H1 (cell line): ENCODE measurements around the gene VASP. TPM values are rescaled to one million over a fixed set of nuclear protein-coding genes. Genes with fewer than 3 reads are reported as not detected.

ENCODE experiments used
- CTCF ChIA-PET: fragments of 300-600 bp; sonication (Branson Sonifier 250); formaldehyde crosslinking; loops from one replicate; lab custom pipeline; 2021; ENCODE audit not compliant: partially characterized antibody; lab: Charles Lee
- POLR2A ChIA-PET: fragments of 300-600 bp; sonication (Branson Sonifier 250); formaldehyde crosslinking; loops from one replicate; lab custom pipeline; 2021; ENCODE audit warnings: inconsistent platforms; ENCODE audit not compliant: partially characterized antibody; lab: Charles Lee
- DNase-seq, 2 experiments: peaks; one replicate each; pipeline versions ENCODE4 v3.0.0 to v3.0.0-alpha.2; 2010 to 2022; ENCODE audit warnings: low spot score in 2 of 2, low read depth in 1 of 2, mixed read lengths in 1 of 2
- FAIRE-seq: peaks from 2 replicates; lab custom pipeline; 2011; peaks lifted over from hg19 to GRCh38; lab: Jason Lieb, UNC
- H2AFZ ChIP-seq: 2 replicates; pipeline ENCODE4 v1.8.1; 2012; ENCODE audit warnings: low read length, inconsistent platforms
- H2AK5ac ChIP-seq: 2 replicates; pipeline ENCODE4 v1.6.1; 2013; ENCODE audit warnings: low read depth, low read length
- H2BK120ac ChIP-seq: replicated peaks from 2 replicates; pipeline ENCODE3; 2013; ENCODE audit warnings: low read depth, low read length, inconsistent platforms
- H2BK12ac ChIP-seq: 2 replicates; pipeline ENCODE4 v1.6.1; 2013; ENCODE audit warnings: low read depth, low read length
- H2BK15ac ChIP-seq: 2 replicates; pipeline ENCODE4 v1.6.1; 2013; ENCODE audit warnings: low read length
- H2BK20ac ChIP-seq: 2 replicates; pipeline ENCODE4 v1.6.1; 2013; ENCODE audit warnings: low read length
- H2BK5ac ChIP-seq: 2 replicates; pipeline ENCODE4 v1.6.1; 2013; ENCODE audit warnings: low read depth, low read length
- H3K14ac ChIP-seq: 2 replicates; pipeline ENCODE4 v1.6.1; 2013; ENCODE audit warnings: inconsistent platforms; ENCODE audit not compliant: insufficient read length
- H3K18ac ChIP-seq: 2 replicates; pipeline ENCODE4 v1.6.1; 2013; ENCODE audit warnings: low read length; ENCODE audit errors: extremely low read depth
- H3K23ac ChIP-seq: 2 replicates; pipeline ENCODE4 v1.6.1; 2013; ENCODE audit warnings: inconsistent platforms; ENCODE audit not compliant: insufficient read length
- H3K23me2 ChIP-seq: 2 replicates; pipeline ENCODE4 v1.6.1; 2013; ENCODE audit warnings: low read depth, low read length
- H3K27ac ChIP-seq: 2 replicates; pipeline ENCODE4 v1.6.1; 2011; ENCODE audit warnings: low read depth, low read length, inconsistent platforms
- H3K27me3 ChIP-seq, 4 experiments: replicated peaks in 1 of 4; 1 replicate in 1 of 4; 2 replicates in 3 of 4; pipeline versions ENCODE4 v1.6.1 to v1.8.1; 2011 to 2013; ENCODE audit warnings: low read length in 3 of 4, mild to moderate bottlenecking in 3 of 4, inconsistent platforms in 2 of 4, mixed read lengths in 2 of 4, moderate library complexity in 1 of 4; ENCODE audit not compliant: control insufficient read depth in 3 of 4, insufficient read depth in 3 of 4; ENCODE audit errors: extremely low read depth in 1 of 4
- H3K36me3 ChIP-seq, 4 experiments: 2 replicates each; pipeline versions ENCODE4 v1.6.1 to v1.8.1; 2011 to 2013; ENCODE audit warnings: mild to moderate bottlenecking in 4 of 4, low read length in 3 of 4, moderate library complexity in 2 of 4, control low read depth in 1 of 4, inconsistent platforms in 1 of 4; ENCODE audit not compliant: insufficient read depth in 4 of 4, control insufficient read depth in 2 of 4
- H3K4ac ChIP-seq: replicated peaks from 2 replicates; pipeline ENCODE3; 2013; ENCODE audit warnings: low read length, low read depth, mixed read lengths, inconsistent platforms; ENCODE audit not compliant: insufficient read length
- H3K4me1 ChIP-seq, 4 experiments: replicated peaks in 1 of 4; 1 replicate in 1 of 4; 2 replicates in 3 of 4; pipeline versions ENCODE4 v1.6.1 to v1.8.1; 2011 to 2013; ENCODE audit warnings: low read length in 3 of 4, inconsistent platforms in 2 of 4, mixed read lengths in 1 of 4; ENCODE audit not compliant: insufficient read depth in 4 of 4, control insufficient read depth in 3 of 4
- H3K4me2 ChIP-seq, 2 experiments: 2 replicates each; pipeline versions ENCODE4 v1.6.1 to v1.8.1; 2011 to 2013; ENCODE audit warnings: low read depth in 2 of 2, low read length in 2 of 2, control low read depth in 1 of 2, inconsistent platforms in 1 of 2, mild to moderate bottlenecking in 1 of 2; ENCODE audit not compliant: insufficient read depth in 1 of 2
- H3K4me3 ChIP-seq, 4 experiments: fragments of 200-600, 300-600 bp in 1 of 4; sonication (generic), shearing (Covaris generic), sonication (Bioruptor Twin) in 1 of 4; 2 replicates each; pipeline versions ENCODE4 v1.5.1 to v1.8.1; 2011 to 2016; ENCODE audit warnings: low read length in 4 of 4, low read depth in 3 of 4, control low read depth in 2 of 4, inconsistent platforms in 2 of 4, mild to moderate bottlenecking in 2 of 4, mixed read lengths in 1 of 4, moderate library complexity in 1 of 4; ENCODE audit not compliant: insufficient read depth in 2 of 4; ENCODE audit errors: extremely low read depth in 1 of 4
- H3K56ac ChIP-seq: replicated peaks from 2 replicates; pipeline ENCODE3; 2013; ENCODE audit warnings: low read depth, mild to moderate bottlenecking, mixed read lengths, low read length, inconsistent platforms; ENCODE audit not compliant: insufficient read length
- H3K79me1 ChIP-seq: 2 replicates; pipeline ENCODE4 v1.6.1; 2013; ENCODE audit warnings: low read depth, low read length, control low read depth
- H3K79me2 ChIP-seq, 2 experiments: 2 replicates each; pipeline versions ENCODE4 v1.6.1 to v1.8.1; 2012 to 2013; ENCODE audit warnings: low read length in 2 of 2, mild to moderate bottlenecking in 2 of 2, inconsistent platforms in 1 of 2; ENCODE audit not compliant: insufficient read depth in 2 of 2, control insufficient read depth in 1 of 2
- H3K9ac ChIP-seq, 4 experiments: replicated peaks in 1 of 4; 1 replicate in 1 of 4; 2 replicates in 3 of 4; pipeline versions ENCODE4 v1.6.1 to v1.8.1; 2011 to 2013; ENCODE audit warnings: low read depth in 3 of 4, low read length in 3 of 4, control low read depth in 2 of 4, mild to moderate bottlenecking in 2 of 4, moderate library complexity in 2 of 4, inconsistent platforms in 1 of 4; ENCODE audit errors: extremely low read depth in 1 of 4
- H3K9me3 ChIP-seq, 2 experiments: 2 replicates each; pipeline versions ENCODE4 v1.6.1 to v1.8.1; 2012 to 2013; ENCODE audit warnings: mild to moderate bottlenecking in 2 of 2, moderate library complexity in 2 of 2, control low read depth in 1 of 2, inconsistent platforms in 1 of 2, low read depth in 1 of 2, low read length in 1 of 2, mixed read lengths in 1 of 2; ENCODE audit not compliant: insufficient read depth in 2 of 2
- H4K20me1 ChIP-seq, 2 experiments: replicated peaks in 1 of 2; 2 replicates each; pipeline versions ENCODE3 to v1.8.1; 2011 to 2013; ENCODE audit warnings: inconsistent platforms in 2 of 2, low read length in 2 of 2, mild to moderate bottlenecking in 1 of 2; ENCODE audit not compliant: insufficient read depth in 2 of 2, control insufficient read depth in 1 of 2
- H4K5ac ChIP-seq: 2 replicates; pipeline ENCODE4 v1.6.1; 2013; ENCODE audit warnings: low read length, low read depth, mixed read lengths, inconsistent platforms; ENCODE audit not compliant: insufficient read length
- H4K8ac ChIP-seq: 2 replicates; pipeline ENCODE4 v1.8.0; 2013; ENCODE audit warnings: mild to moderate bottlenecking, moderate library complexity, low read length, inconsistent platforms; ENCODE audit not compliant: insufficient read depth; ENCODE audit errors: extremely low read depth
- H4K91ac ChIP-seq: replicated peaks from 2 replicates; pipeline ENCODE3; 2013; ENCODE audit warnings: low read length, mixed read lengths, inconsistent platforms; ENCODE audit not compliant: insufficient read length
- CTBP2 ChIP-seq: IDR thresholded peaks from 2 replicates; pipeline ENCODE4 v1.7.0; 2011; ENCODE audit warnings: borderline replicate concordance, mild to moderate bottlenecking, moderate library complexity, mixed read lengths, low read length; ENCODE audit not compliant: insufficient read depth, insufficient read length
- JUND ChIP-seq: IDR thresholded peaks from 2 replicates; pipeline ENCODE4 v1.6.1; 2011; ENCODE audit warnings: mild to moderate bottlenecking, improper control_type of control experiment, low read length
- POLR2A ChIP-seq, 2 experiments: IDR thresholded peaks; 1 replicate in 1 of 2; 2 replicates in 1 of 2; pipeline ENCODE4 v1.6.1; 2011; ENCODE audit warnings: low read depth in 2 of 2, low read length in 2 of 2, mild to moderate bottlenecking in 2 of 2; ENCODE audit errors: control extremely low read depth in 1 of 2
- SIRT6 ChIP-seq: IDR thresholded peaks from one replicate; pipeline ENCODE4 v1.7.1; 2012; ENCODE audit warnings: low read length, inconsistent platforms
- SIX5 ChIP-seq: IDR thresholded peaks from 2 replicates; pipeline ENCODE4 v1.6.1; 2011; ENCODE audit warnings: mild to moderate bottlenecking, low read depth, low read length
- WGBS, 2 experiments: shearing (Covaris generic) in 1 of 2; methylation state at CpG; one replicate each; pipeline versions ENCODE4 v1.1.6 to v1.1.7; 2013 to 2015; ENCODE audit warnings: low lambda C conversion rate in 2 of 2, mixed read lengths in 2 of 2, inconsistent platforms in 1 of 2, low coverage in 1 of 2, missing lambda C conversion rate in 1 of 2; ENCODE audit not compliant: insufficient replicate concordance in 2 of 2, insufficient coverage in 1 of 2, insufficient read length in 1 of 2; ENCODE audit errors: extremely low coverage in 1 of 2, missing lambda C conversion rate in 1 of 2; 5-methylcytosine and 5-hydroxymethylcytosine counted together
- polyA plus RNA-seq, 7 experiments: library from polyadenylated mRNA; depleted of rRNA in 3 of 7; stranded (reverse) in 5 of 7; unstranded in 2 of 7; fragments of >200 nt in 5 of 7; fragments of 200-250 nt in 2 of 7; gene quantifications; 1 replicate in 5 of 7; 2 replicates in 1 of 7; 4 replicates in 1 of 7; pipeline versions ENCODE4 v1.2.1 to v1.2.3, GENCODE V29; 2011 to 2013; ENCODE audit warnings: missing spikeins in 2 of 7, mixed read lengths in 2 of 7
- total RNA-seq: library from RNA; stranded (reverse); fragmentation: NEBNext Ultra II Directional; extraction: Animal tissue kit (Norgen Biotek cat#: 25700); gene quantifications from 2 replicates; pipeline ENCODE4 v1.2.1, GENCODE V29; 2021

VASP gene
- total and polyA plus RNA-seq, 2 of the 8 experiments (the other 6 are each of a cell fraction or from before 2014, with no cell fraction given): 89.7 to 135 TPM

DNA sequence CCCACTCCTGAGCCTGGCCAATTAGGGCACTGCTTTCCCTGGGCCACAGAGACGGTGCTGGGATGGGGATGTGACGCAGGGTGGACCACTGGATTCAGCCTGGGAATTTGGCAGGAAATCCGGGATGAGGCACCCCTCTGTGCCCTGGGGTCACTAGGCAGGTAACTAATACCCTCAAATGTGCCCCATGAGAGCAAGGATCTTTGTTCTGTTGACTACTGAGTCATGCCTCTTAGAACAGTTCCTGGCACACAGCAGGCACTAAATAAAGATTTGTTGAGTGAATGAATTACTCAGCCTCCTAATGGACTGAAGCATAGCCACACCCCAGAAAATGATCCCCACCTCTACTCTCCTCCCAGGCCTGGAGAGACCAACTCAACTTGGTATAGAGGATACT is 61.5 kb downstream of the VASP start:
- CTCF ChIA-PET: interaction anchor here (0.9 to 8.1 kb wide), 6 partner anchors 10 to 83 kb away, joined by 3 to 79 read pairs (median 12); no protein-coding TSS in a partner anchor
- TF ChIP-seq POLR2A (IDR thresholded peaks at IDR 0.05; ENCODE audit: control extremely low read depth in 1 of 2, low read depth in 2 of 2, low read length in 2 of 2) (no peak), SIX5 (no peak), CTBP2 (no peak), SIRT6 (no peak), JUND (no peak)

More for the DNA sequence above, 61.5 kb downstream of the VASP start:
- H3K4me2 ChIP-seq: no peak overlapping the region
- no peaks in the 10 kb centered on the region for H3K27me3 ChIP-seq
- H3K23ac ChIP-seq: no peak overlapping the region
- H3K79me1 ChIP-seq: peaks cover 2% of the 10 kb centered on the region; the same call in 1 of the 2 replicates
- no peak overlapping the region for H2BK5ac ChIP-seq
- H4K91ac ChIP-seq: no peak overlapping the region
- no peaks in the 10 kb centered on the region for H3K36me3 ChIP-seq
- H2BK20ac ChIP-seq: no peak overlapping the region
- H3K9ac ChIP-seq: no peak overlapping the region
- no peaks in the 10 kb centered on the region for H3K23me2 ChIP-seq
- no peak overlapping the region for H2BK15ac ChIP-seq
- WGBS, 2 experiments: 86% methylated on average over 3 of the region's 3 CpGs; no CpG with 5 or more reads in 1 of the 2 experiments
- no peak overlapping the region for H3K14ac ChIP-seq
- no peak overlapping the region for H3K27ac ChIP-seq
- DNase-seq (no peak), FAIRE-seq (no peak)
- no peak overlapping the region for H3K56ac ChIP-seq
- H3K4ac ChIP-seq: peak overlapping the region; percentile 15
- H2AK5ac ChIP-seq: no peak overlapping the region
- H3K4me3 ChIP-seq: no peak overlapping the region
- H4K20me1 ChIP-seq: peaks cover 0 to 5% of the 10 kb centered on the region in 2 experiments
- H3K4me1 ChIP-seq: peaks cover 4 to 5% (median 4%) of the 10 kb centered on the region in 4 experiments
- H3K9me3 ChIP-seq: no peaks in the 10 kb centered on the region
- H3K18ac ChIP-seq: no peak overlapping the region
- H2AFZ ChIP-seq: no peak overlapping the region
- no peaks in the 10 kb centered on the region for H3K79me2 ChIP-seq
- H2BK12ac ChIP-seq: 0 out of 2 replicates have a peak overlapping the region, but pooled peaks have one; percentile 27
- H4K8ac ChIP-seq: no peak overlapping the region
- POLR2A ChIA-PET: no interaction called here
- no peak overlapping the region for H4K5ac ChIP-seq
- no peak overlapping the region for H2BK120ac ChIP-seq
